Neuronal stem cell (in vitro differentiated cells): ENCODE data around the gene NARF.
A peak's percentile ranks its signal among the peaks of the same experiment; 100 is the strongest.
"Not testable (repeated sequence)": the region's sequence is repeated elsewhere in the genome, so short reads cannot be mapped to it uniquely, and the experiment has no call there.

ENCODE experiments used
- DNase-seq: peaks from one replicate; pipeline ENCODE4 v3.0.0-alpha.2; 2013; ENCODE audit warnings: low spot score
- H2AFZ ChIP-seq: one replicate; pipeline ENCODE4 v1.6.1; 2013; ENCODE audit warnings: mild to moderate bottlenecking, low read length, inconsistent platforms
- H2AK5ac ChIP-seq: 2 replicates; pipeline ENCODE4 v1.6.1; 2013; ENCODE audit warnings: low read depth, mild to moderate bottlenecking, inconsistent platforms, low read length, moderate library complexity, mixed read lengths
- H2BK120ac ChIP-seq: 2 replicates; pipeline ENCODE4 v1.6.1; 2013; ENCODE audit warnings: low read depth, mild to moderate bottlenecking, inconsistent platforms, low read length, moderate library complexity, mixed read lengths
- H2BK12ac ChIP-seq: one replicate; pipeline ENCODE4 v1.6.1; 2013; ENCODE audit warnings: low read length, inconsistent platforms
- H2BK15ac ChIP-seq: 2 replicates; pipeline ENCODE4 v1.6.1; 2013; ENCODE audit warnings: mild to moderate bottlenecking, low read length, inconsistent platforms, mixed read lengths
- H2BK5ac ChIP-seq: one replicate; pipeline ENCODE4 v1.6.1; 2013; ENCODE audit warnings: inconsistent platforms, mild to moderate bottlenecking, low read length, moderate library complexity
- H3K14ac ChIP-seq: one replicate; pipeline ENCODE4 v1.6.1; 2013; ENCODE audit warnings: low read length, inconsistent platforms
- H3K18ac ChIP-seq: 2 replicates; pipeline ENCODE4 v1.6.1; 2013; ENCODE audit warnings: low read length, inconsistent platforms
- H3K23ac ChIP-seq: 2 replicates; pipeline ENCODE4 v1.6.1; 2013; ENCODE audit warnings: low read depth, mild to moderate bottlenecking, mixed read lengths, low read length, inconsistent platforms; ENCODE audit not compliant: poor library complexity
- H3K27ac ChIP-seq: replicated peaks from 3 replicates; pipeline ENCODE4 v1.5.1; 2013; ENCODE audit warnings: low read length, inconsistent platforms
- H3K27me3 ChIP-seq, 3 experiments: 2 replicates each; pipeline ENCODE4 v1.6.1; 2013; ENCODE audit warnings: low read length in 3 of 3, mild to moderate bottlenecking in 2 of 3, inconsistent platforms in 1 of 3, low read depth in 1 of 3, mixed read lengths in 1 of 3, moderate library complexity in 1 of 3; ENCODE audit not compliant: control insufficient read depth in 3 of 3, insufficient read depth in 3 of 3
- H3K36me3 ChIP-seq, 2 donors: replicated peaks in 1 of 2; 2 replicates each; pipeline ENCODE4 v1.6.1; 2013; ENCODE audit warnings: low read length in 2 of 2; ENCODE audit not compliant: control insufficient read depth in 2 of 2, insufficient read depth in 2 of 2
- H3K4ac ChIP-seq: 2 replicates; pipeline ENCODE4 v1.6.1; 2013; ENCODE audit warnings: inconsistent platforms, mild to moderate bottlenecking, low read length, moderate library complexity
- H3K4me1 ChIP-seq, 2 donors: 1 replicate in 1 of 2; 2 replicates in 1 of 2; pipeline ENCODE4 v1.6.1; 2013; ENCODE audit warnings: low read length in 2 of 2, low read depth in 1 of 2; ENCODE audit not compliant: control insufficient read depth in 2 of 2, insufficient read depth in 1 of 2
- H3K4me2 ChIP-seq: one replicate; pipeline ENCODE4 v1.6.1; 2013; ENCODE audit warnings: mild to moderate bottlenecking, low read length, inconsistent platforms; ENCODE audit not compliant: insufficient read depth, poor library complexity, severe bottlenecking
- H3K4me3 ChIP-seq, 2 donors: 2 replicates each; pipeline ENCODE4 v1.5.1; 2013; ENCODE audit warnings: low read length in 2 of 2, mild to moderate bottlenecking in 2 of 2, inconsistent platforms in 1 of 2, moderate library complexity in 1 of 2
- H3K79me1 ChIP-seq: one replicate; pipeline ENCODE4 v1.6.1; 2013; ENCODE audit warnings: low read depth, mild to moderate bottlenecking, inconsistent platforms, low read length, moderate library complexity
- H3K9ac ChIP-seq: one replicate; pipeline ENCODE4 v1.6.1; 2013; ENCODE audit warnings: mild to moderate bottlenecking, low read depth, low read length, inconsistent platforms; ENCODE audit not compliant: poor library complexity
- H3K9me3 ChIP-seq, 2 donors: replicated peaks in 1 of 2; 2 replicates each; pipeline versions ENCODE3 to v1.6.1; 2013; ENCODE audit warnings: low read length in 2 of 2, mild to moderate bottlenecking in 2 of 2, inconsistent platforms in 1 of 2, low read depth in 1 of 2, mixed read lengths in 1 of 2, moderate library complexity in 1 of 2; ENCODE audit not compliant: control insufficient read depth in 2 of 2, insufficient read depth in 1 of 2
- H4K8ac ChIP-seq: one replicate; pipeline ENCODE4 v1.6.1; 2013; ENCODE audit warnings: low read depth, mild to moderate bottlenecking, inconsistent platforms, low read length, moderate library complexity
- H4K91ac ChIP-seq: one replicate; pipeline ENCODE4 v1.6.1; 2013; ENCODE audit warnings: low read length, low read depth, mild to moderate bottlenecking, inconsistent platforms; ENCODE audit not compliant: poor library complexity
- WGBS, 2 donors: extraction: QIAGEN DNeasy Blood & Tissue Kit; methylation state at CpG; one replicate each; pipeline ENCODE4 v1.1.7; 2013; ENCODE audit warnings: missing lambda C conversion rate in 2 of 2, mixed read lengths in 1 of 2; ENCODE audit not compliant: insufficient read length in 2 of 2, insufficient replicate concordance in 1 of 2; ENCODE audit errors: extremely low coverage in 2 of 2; 5-methylcytosine and 5-hydroxymethylcytosine counted together

NARF gene

GRCh38 chr17:82411396-82412053, 47.0 kb upstream of the NARF start:
- H2BK15ac ChIP-seq, result no peak overlapping the region
- H3K4ac ChIP-seq, result no peak overlapping the region
- H4K8ac ChIP-seq, result no peak overlapping the region
- H3K4me1 ChIP-seq, result no peaks in the 10 kb centered on the region
- H3K14ac ChIP-seq, result no peak overlapping the region
- peaks cover 7% of the 10 kb centered on the region for H3K79me1 ChIP-seq
- no peak overlapping the region for H3K27ac ChIP-seq
- H2AK5ac ChIP-seq, result no peak overlapping the region
- H4K91ac ChIP-seq, result no peak overlapping the region
- H3K4me3 ChIP-seq, result peak overlapping the region in 1 of 2 donors; percentile 57
- no peak overlapping the region for H2BK5ac ChIP-seq
- no peak overlapping the region for H3K9ac ChIP-seq
- H3K27me3 ChIP-seq, result peaks cover 0 to 2% (median 0%) of the 10 kb centered on the region in 3 experiments
- no peak overlapping the region for H3K18ac ChIP-seq
- no CpG with 5 or more reads among the region's 24 CpGs for WGBS, 2 donors
- peaks cover 3 to 17% of the 10 kb centered on the region in 2 donors for H3K36me3 ChIP-seq
- DNase-seq, result no peak
- no peak overlapping the region for H3K4me2 ChIP-seq
- no peak overlapping the region for H2BK12ac ChIP-seq
- no peak overlapping the region for H2BK120ac ChIP-seq
- no peak overlapping the region for H2AFZ ChIP-seq
- peak overlapping the region; percentile 10 for H3K23ac ChIP-seq
- no peaks in the 10 kb centered on the region for H3K9me3 ChIP-seq

GRCh38 chr17:82412081-82412480, 46.5 kb upstream of the NARF start:
- H2AK5ac ChIP-seq, H3K4ac ChIP-seq, H3K27me3 ChIP-seq, H3K79me1 ChIP-seq, H3K14ac ChIP-seq, H2BK12ac ChIP-seq, H3K4me1 ChIP-seq, H2AFZ ChIP-seq, H3K18ac ChIP-seq, DNase-seq, H2BK120ac ChIP-seq, H4K8ac ChIP-seq, H2BK5ac ChIP-seq, H3K4me3 ChIP-seq, H3K4me2 ChIP-seq, H3K27ac ChIP-seq, H3K23ac ChIP-seq, H2BK15ac ChIP-seq, H3K9me3 ChIP-seq, H4K91ac ChIP-seq, H3K9ac ChIP-seq: not testable (repeated sequence)
- peaks cover 3 to 17% of the 10 kb centered on the region in 2 donors for H3K36me3 ChIP-seq
- WGBS, 2 donors, result no CpG with 5 or more reads among the region's 16 CpGs

- Histone ChIP-seq H3K79me1 (peaks cover 3% of the 10 kb centered on the region), H2BK120ac (no peak overlapping the region)
- no CpG with 5 or more reads among the region's 29 CpGs for WGBS, 2 donors
Observed at GRCh38 chr17:82412535-82413520, 45.7 kb upstream of the NARF start.

More at GRCh38 chr17:82412535-82413520, 45.7 kb upstream of the NARF start:
- Histone ChIP-seq H4K91ac (no peak overlapping the region), H2BK5ac (peak overlapping the region; percentile 75), H4K8ac (no peak overlapping the region), H3K27ac (no peak overlapping the region), H3K9ac (no peak overlapping the region), H3K4me3 (no peak overlapping the region), H2AFZ (no peak overlapping the region), H3K27me3 (peaks cover 0 to 2% (median 0%) of the 10 kb centered on the region in 3 experiments), H3K4me2 (no peak overlapping the region), H3K14ac (no peak overlapping the region), H3K18ac (no peak overlapping the region), H3K23ac (peak overlapping the region; percentile 73), H3K9me3 (no peaks in the 10 kb centered on the region), H2BK15ac (no peak overlapping the region), H2BK12ac (no peak overlapping the region), H3K4me1 (peaks cover 2 to 3% of the 10 kb centered on the region in 2 donors), H3K36me3 (peaks cover 3 to 17% of the 10 kb centered on the region in 2 donors), H2AK5ac (no peak overlapping the region), H3K4ac (no peak overlapping the region)
- no peak for DNase-seq
